GM21786 (cell line): ENCODE results near the gene BOK.
A peak's percentile ranks its signal among the peaks of the same experiment; 100 is the strongest.
"Not testable (repeated sequence)": the region's sequence is repeated elsewhere in the genome, so short reads cannot be mapped to it uniquely, and the experiment has no call there.

Experiments
- ATAC-seq: cut with Tn5 transposase; IDR thresholded peaks from one replicate; pipeline ENCODE4 v1.9.1; 2021; ENCODE audit not compliant: unreplicated experiment

The BOK gene, protein sequence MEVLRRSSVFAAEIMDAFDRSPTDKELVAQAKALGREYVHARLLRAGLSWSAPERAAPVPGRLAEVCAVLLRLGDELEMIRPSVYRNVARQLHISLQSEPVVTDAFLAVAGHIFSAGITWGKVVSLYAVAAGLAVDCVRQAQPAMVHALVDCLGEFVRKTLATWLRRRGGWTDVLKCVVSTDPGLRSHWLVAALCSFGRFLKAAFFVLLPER

DNA sequence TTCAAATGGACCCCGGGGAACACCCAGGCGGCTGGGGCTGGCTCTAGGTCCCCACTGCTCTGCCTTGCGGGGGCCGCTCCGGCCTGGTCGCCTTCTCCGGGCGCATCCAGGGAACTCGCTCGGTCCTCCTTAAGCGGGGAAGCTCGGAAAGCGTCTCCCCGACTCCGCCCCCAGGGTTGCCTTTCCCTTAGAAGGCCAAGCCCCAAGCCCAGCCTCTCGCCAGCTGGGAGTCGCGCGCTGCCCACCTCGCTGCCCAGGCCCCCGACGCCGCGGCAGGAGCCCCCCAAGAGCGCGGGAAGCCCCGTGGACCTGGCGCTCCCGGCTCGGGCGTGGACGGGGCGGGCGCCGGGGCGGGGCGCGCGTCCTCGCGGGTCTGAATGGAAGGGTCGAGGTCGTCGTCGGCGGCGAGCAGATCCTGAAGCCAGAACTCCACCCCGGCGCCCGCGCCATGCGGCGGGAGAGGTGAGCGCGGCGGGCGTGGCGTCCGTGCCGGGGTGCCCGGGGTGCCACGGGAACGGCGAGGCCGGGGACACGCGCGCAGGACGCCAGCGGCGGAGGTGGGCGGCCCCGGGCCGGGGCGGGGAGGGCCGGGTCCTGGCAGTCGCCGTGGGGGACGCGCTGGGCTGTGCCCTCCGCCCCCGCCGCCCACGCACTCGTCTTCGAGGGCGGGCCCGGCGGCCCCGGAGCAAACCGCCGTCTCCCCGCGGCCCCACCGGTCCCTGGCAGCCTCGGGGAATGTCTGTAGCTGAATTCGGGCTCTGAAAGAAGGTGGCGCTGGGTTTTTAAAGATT is at the start of gene BOK:
Gene BOK, plus strand, starts transcription at position 214 of the 791 bp plus-strand sequence. CDS start 739 bp downstream, outside the sequence.
- no peak for ATAC-seq

DNA sequence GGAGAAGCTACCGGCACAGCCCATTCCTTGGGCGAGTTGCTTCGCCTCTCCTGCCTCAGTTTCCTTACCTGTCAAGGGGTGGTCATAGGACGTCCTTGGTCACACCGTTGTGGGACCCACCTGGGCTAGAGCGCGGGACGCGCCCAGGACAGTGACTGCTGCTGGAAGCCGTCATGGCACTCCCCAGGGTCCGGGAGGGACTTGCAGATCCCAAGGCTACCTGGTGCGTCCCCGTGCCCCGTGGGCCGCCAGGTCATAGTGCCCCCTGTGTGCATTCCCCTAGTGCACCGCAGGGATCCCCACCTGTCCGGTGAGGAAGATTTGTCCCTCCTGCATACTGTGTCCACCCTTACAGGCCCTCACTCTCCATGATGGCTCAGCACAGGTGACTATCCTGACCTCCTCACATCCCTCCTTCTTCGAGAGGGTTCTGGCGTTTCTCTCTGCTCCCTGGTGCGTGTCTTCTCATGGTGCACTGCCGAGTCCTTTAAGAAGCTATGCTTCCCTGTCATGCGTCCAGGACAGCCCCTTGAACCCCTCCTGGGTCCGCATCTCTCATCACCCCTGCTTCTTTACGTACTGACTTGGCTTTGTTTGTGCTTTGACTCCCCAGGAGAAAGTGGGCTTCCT is 49.3 kb upstream of the BOK start:
- no peak for ATAC-seq

DNA sequence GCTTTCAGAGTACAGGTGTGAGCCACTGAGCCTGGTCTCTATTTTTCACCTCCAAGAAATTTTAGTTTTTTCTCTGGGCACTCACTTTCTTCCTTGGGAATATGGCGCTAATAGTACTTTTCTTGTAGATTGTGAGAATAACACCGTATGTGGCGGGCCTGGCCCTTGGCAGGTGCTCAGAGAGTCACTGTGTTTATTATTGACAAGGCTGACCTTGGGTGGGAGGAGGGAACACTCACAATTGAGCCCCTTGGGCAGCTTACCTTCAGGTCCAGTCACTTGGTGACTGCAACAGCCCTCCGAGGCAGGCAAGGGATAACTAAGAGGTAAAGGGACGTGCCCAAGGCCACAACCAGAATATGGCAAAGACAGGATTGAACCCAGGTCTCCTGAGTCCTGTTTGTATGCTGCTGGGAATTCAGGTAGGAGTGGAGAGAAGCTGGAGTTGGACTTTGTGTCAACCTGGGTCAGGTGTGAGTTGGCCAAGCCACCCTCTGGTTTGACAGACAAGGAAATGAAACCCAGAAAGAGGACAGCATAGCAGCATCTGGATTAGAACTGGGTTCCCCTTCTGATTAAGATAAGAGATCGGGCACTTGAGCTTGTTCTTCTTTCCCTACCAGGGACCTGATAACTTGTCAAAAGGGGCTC is 47.3 kb upstream of the BOK start:
- ATAC-seq: no peak

DNA sequence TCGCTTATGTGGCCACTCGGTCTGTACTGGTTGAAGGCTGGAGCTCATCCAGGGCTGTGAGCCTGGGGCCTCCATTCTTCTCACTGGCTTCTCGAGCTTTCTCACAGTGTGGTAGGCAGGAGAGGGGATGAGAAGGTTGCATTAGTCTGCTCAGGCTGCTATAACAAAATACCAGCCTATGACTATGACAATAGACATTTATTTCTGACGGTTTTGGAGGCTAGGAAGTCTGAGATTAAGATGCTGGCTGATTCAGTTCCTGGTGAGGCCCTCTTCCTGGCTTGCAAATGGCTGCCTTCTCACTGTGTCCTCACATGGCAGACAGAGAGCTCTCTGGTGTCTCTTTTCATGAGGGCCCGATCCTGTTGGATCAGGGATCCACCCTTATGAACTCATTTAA is 44.0 kb upstream of the BOK start:
- no peak for ATAC-seq

DNA sequence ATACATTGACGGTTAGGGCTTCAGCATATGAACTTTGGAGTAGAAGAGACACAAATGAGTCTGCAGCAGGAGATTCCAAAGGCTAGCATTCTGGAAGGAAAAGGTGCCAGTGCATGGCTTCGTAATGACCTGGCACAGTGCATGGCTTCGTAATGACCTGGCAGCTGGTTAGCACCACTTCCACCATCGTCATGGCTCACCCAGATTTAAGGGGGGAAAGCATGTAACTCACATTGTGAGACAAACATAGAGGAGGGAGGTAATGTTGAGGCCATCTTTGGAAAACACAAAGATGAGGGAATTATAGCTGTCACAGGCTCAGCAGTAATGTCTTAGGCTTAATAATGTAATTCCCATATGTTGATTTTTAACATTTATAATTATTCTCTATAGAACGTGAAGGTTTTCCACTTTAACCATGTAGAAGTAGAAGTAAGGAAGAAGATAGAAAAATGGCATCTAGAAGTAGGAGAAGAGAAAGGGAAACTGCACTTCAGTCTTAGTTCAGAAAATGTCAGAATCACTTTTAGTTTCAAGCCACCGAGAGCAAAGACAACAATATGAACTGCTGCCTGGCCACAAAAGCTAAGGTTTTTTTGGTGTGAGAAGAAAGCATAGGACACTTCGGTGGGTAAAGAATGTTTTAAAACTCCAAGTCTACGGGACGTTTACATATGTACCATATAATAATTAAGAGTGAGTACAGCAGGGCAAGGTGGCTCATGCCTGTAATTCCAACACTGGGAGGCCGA is 43.4 kb upstream of the BOK start:
- ATAC-seq: peak; percentile 72

DNA sequence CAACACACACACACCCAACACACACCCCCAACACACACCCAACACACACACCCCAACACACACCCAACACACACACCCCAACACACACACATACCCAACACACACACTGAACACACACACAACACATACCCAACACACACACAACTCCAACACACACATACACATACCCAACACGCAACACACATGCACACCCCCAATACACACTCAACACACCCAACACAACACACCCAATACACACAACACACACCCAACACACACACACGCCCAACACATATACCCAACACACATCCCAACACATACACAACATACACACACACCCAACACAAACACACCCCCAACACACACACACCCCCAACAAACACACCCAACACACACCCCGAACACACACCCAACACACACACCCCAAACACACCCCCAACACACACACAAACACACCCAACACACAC is 42.0 kb upstream of the BOK start:
- no peak for ATAC-seq

DNA sequence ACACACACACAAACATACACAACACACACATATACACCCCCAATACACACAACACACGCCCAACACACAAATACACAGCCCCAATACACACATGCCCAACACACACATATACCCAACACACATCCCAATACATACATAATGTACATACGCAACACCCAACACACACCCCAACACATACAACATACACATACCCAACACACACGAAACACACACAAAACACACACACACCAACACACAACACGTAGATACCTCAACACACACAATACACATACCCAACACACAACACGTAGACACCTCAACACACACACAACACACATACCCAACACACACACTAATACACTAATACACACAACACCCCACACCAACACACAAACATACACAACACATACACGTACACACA is 41.2 kb upstream of the BOK start:
- no peak for ATAC-seq

DNA sequence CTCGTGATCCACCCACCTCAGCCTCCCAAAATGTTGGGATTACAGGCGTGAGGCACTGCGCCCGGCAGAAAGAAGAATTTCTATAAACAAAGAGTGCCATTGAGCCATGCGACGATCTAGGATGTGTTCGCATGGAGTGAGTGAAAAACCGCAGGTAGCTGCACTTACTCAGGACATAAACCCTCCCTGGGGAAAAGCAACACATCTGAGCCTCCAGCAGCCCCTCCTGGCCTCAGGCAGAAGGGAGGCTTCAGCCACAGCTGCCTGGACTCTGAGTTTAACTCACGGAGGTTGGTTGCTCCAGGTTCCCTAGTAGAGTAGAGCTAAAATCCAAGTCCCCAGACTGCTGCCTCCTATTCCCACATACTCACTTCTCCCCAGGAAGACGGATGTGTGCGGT is 38.9 kb upstream of the BOK start:
- no peak for ATAC-seq

DNA sequence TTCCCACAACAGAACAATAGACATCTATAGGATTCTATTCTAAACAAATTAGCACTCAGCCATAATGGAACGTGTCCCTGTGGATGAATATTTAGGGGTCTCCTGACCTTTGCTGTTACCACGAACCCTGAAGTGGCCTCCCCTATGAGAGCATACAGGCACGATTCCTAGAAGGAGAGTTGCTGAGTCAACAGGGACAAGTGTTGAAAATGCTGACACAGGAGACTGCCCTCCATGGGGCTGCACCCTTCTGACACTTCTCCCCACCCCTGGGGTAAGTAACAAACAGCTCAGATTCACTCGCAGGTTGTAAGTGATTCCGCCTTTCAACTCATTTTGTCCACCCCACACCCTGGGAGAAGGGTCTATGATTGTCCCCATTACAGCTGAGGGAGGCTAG is 36.1 kb upstream of the BOK start:
- no peak for ATAC-seq

DNA sequence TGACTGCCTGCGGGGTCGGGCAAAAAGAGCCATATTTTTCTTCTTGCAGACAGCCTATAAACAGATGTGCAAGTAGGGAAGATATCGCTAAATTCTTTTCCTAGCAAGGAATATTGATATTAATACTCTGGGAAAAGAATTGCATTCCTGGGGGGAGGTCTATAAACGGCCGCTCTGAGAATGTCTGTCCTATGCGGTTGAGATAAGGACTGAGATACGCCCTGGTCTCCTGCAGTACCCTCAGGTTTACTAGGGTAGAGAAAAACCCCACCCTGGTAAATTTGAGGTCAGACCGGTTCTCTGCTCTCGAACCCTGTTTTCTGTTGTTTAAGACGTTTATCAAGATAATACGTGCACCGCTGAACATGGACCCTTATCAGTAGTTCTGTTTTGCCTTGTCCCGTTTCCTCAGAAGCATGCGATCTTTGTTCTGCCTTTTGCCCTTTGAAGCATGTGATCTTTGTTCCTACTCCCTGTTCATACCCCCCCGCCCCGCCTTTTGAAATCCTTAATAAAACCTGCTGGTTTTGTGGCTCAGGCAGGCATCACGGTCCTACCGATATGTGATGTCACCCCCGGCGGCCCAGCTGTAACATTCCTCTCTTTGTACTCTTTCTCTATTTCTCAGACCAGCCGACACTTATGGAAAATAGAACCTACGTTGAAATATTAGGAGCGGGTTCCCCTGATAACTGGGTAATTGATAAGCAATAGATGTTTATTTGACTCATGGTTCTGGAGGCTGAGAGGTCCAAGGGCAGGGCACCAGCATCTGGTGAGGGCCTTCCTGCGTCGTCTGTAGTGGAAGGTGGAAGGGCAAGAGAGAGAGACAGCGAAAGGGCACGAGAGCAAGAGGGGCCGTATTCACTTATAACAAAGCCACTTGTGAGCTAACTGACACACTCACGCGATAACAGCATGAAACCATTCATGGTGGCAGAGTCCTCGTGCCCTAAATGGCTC is 32.4 kb upstream of the BOK start:
- not testable (repeated sequence) for ATAC-seq

DNA sequence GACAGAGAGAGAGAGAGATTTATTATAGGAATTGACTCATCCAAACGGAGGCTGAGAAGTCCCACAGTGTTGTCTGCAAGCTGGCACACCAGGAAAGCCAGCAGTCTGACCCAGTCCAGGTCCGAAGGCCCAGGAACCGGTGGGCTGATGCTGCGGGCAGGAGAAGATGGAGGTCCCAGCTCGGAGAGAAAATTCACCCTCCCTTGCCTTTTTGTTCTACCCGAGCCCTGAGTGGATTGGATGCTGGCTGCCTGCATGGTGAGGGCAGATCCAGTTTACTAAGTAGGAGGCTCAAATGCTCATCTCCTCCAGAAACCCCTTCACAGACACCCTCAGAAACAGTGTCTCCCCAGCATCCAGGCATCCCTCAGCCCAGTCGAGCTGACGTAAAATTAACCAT is 28.0 kb upstream of the BOK start:
- no peak for ATAC-seq

DNA sequence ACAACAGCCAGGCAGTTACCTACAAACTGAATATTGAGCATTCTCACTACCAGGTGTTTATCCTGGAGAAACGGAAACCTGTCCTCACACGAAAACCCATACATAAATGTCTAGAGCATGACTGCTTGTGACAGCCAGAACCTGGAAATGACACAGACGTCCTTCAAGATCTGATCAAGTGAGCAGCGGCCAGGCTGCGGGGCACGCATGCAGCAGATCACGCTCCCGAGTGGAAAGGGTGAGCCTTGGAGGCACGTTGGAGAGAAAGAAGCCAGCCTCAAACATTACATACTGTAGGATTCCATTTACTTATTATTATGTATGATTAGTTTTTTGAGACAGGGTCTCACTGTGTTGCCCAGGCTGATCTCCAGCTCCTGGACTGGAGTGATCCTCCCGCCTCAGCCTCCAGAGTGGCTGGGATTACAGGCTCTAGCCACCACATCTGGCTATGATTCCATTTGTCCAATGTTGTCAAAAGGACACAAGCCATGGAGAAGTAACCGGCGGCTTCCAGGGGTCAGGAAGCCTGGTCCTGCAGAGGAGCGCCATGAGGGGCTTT is 27.3 kb upstream of the BOK start:
- no peak for ATAC-seq

DNA sequence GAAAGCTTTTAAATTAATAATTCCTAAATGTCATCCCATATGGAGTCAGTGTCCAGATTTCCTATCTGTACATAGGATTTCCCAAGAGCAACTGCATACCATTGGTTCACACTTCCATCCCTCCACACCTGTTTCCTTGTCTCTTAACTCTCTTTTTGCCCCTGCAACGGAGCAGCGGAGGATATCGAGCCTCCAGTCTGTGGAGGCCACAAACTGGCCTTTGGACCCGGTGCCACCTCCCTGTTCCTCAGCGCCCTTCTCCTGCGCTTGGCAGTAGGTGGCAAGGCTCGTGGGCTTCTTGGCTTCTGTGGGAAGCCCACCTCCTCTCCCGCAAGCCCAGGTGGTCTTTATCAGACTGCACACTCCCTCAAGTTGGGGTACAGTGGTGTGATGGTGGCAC is 26.4 kb upstream of the BOK start:
- ATAC-seq: no peak

DNA sequence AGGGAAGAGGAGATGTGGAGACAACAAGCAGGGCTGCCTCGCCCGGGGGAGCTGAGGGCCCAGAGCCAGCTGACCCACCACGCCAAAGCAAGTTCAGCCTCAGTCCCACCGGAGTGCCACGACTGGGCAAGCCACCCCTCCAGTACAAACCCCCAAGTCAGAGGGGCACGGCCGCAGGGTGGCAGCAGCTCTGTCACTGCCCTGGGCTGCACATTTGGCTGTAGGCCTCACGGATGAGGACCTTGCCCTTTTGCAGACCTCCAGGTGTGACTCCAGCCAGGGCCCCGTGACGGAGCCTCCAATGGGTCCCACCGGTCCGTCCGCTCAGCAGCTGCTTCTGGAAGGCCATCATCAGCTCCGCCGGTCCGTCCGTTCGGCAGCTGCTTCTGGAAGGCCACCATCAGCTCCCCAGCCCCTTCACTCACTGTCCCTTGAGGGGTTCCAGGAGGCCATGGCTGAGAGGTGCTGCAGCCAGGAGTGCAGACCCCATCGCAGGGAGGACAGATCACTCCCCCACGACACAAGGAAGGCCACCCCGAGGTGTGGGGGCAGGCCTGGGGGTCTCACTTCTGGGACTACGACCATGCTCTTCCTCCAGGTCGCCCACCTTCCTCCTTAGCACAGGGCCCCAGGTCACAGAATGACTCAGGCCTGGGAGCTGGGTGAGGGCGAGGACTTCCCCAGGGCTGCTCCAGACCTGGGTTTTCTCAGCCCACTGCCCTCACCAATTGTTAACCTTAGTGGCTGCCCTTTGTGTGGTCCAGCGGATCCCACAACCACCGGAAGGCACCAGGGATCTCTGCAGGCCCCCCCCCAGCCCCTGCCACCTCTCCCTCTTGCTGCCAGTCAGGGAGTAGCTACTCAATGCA is 25.6 kb upstream of the BOK start:
- ATAC-seq: no peak

DNA sequence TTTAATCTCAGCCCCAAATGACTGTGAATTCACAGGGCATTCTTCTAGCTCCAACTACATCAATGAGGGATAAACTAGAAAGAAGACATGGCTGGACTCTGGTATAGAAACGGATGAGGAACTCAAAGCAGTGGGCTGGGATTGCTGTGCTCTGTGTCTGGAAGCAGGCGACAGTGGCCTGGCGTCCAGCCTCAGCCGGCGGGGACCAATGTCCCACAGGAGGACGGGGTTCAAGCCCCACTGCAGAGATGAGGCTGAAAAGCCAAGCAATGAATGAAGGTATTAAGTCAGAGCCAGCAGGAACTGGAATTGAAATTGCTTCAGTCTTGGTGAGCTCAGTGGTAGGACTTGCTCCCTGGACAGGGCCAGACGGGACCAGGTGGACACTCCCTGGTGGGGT is 24.3 kb upstream of the BOK start:
- no peak for ATAC-seq

DNA sequence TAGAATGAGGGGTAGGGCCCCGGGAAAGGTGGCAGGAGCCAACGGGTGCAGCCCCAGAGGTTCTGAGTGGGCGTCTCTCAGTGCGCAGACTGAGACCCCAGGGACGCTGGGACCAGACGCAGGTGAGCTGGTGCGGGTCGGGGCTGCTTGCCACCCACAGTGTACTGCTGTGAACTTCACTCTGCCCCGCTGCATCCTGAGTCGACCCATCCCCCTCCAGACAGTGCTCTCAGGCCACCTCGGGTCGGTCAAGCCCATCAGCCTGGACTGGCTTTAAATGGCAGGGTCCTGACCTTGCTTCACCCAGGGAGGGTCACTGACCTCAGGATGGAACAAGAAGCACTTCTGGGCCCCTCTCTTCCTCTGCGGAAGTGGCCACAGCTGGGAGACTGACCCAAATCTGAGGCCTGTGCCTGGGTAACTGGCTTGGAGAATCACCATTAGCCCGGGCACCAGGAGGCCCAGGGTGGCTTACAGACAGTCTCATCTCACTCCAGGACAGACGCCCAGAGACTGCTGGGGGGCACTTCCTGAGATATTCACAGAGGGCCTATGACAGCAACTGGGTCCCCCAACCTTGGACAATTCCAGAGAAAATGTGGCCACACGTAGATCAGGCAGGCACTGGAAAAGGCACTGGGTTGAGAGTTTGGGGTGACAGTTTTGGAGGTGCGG is 23.7 kb upstream of the BOK start:
- ATAC-seq: no peak

DNA sequence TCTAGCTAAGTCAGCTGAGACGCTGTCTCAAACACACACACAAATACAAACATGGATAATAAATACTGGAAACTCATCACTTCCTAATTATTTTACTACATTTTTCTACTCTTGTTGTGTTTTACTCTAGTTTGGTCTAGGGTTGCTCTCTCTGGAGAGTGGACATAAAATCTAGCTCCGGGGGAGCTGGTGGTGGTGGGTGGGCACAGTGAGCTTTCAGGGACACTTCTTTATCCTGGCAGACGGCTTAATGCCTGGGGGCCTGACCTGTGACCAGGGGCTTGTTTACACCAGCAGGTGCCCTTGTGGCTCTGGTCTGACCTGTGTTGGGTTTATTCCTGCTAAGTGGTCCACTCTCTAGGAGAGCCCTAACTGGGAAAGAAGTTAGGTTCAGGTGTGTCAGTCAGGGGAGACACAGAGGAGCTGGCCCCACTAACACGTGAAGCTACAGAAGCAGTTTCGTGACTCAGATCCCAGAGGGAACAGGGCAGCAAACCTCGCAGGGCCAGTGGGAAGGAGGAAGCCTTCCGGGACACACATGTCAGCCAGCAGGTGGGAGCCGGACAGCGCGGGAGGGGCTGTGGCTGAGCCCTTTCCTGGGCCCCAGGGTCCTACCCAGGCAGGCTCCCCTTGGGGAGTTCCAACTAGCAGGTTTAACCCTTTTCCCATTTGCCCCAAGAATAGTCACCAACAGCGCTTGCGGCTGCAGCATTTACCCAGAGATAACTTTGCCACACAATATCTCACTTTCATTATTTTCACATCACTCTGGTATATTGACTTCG is 22.5 kb upstream of the BOK start:
- ATAC-seq: no peak
